Endodermal cell (in vitro differentiated cells): Measurements from ENCODE around the gene VKORC1. TPM values are rescaled to one million over a fixed set of nuclear protein-coding genes. Genes with fewer than 3 reads are reported as not detected.

Experiments used
- DNase-seq: peaks from one replicate; pipeline ENCODE4 v3.0.0-alpha.2; 2017
- H3K27ac ChIP-seq: 2 replicates; pipeline ENCODE4 v1.5.1; 2013; ENCODE audit warnings: mild to moderate bottlenecking, low read depth, low read length, moderate library complexity
- H3K27me3 ChIP-seq: 2 replicates; pipeline ENCODE4 v1.6.1; 2013; ENCODE audit warnings: mild to moderate bottlenecking, low read length, moderate library complexity; ENCODE audit not compliant: insufficient read depth, control insufficient read depth, poor library complexity, severe bottlenecking
- H3K36me3 ChIP-seq: 2 replicates; pipeline ENCODE4 v1.7.0; 2013; ENCODE audit warnings: mild to moderate bottlenecking, low read length, moderate library complexity; ENCODE audit not compliant: control insufficient read depth, insufficient read depth
- H3K4me1 ChIP-seq: one replicate; pipeline ENCODE4 v1.7.0; 2013; ENCODE audit warnings: low read length; ENCODE audit not compliant: control insufficient read depth, insufficient read depth
- H3K4me3 ChIP-seq: 2 replicates; pipeline ENCODE4 v1.5.1; 2013; ENCODE audit warnings: mild to moderate bottlenecking, low read length, moderate library complexity
- H3K9ac ChIP-seq: 2 replicates; pipeline ENCODE4 v1.6.1; 2013; ENCODE audit warnings: mild to moderate bottlenecking, low read length, moderate library complexity; ENCODE audit not compliant: poor library complexity, severe bottlenecking; ENCODE audit errors: extremely low read depth
- H3K9me3 ChIP-seq: 2 replicates; pipeline ENCODE4 v1.6.1; 2013; ENCODE audit warnings: mild to moderate bottlenecking, low read length, moderate library complexity; ENCODE audit not compliant: control insufficient read depth
- H3K27ac Mint-ChIP-seq: 2 replicates; pipeline ENCODE4 v1.8.0; 2020; ENCODE audit warnings: mixed read lengths
- H3K27me3 Mint-ChIP-seq: 2 replicates; pipeline ENCODE4 v1.8.0; 2021; ENCODE audit warnings: mild to moderate bottlenecking, mixed read lengths; ENCODE audit not compliant: insufficient read depth
- H3K36me3 Mint-ChIP-seq: 2 replicates; pipeline ENCODE4 v1.8.0; 2020; ENCODE audit warnings: low read depth, mixed read lengths
- H3K4me1 Mint-ChIP-seq: 2 replicates; pipeline ENCODE4 v1.8.0; 2020; ENCODE audit warnings: mixed read lengths
- H3K4me3 Mint-ChIP-seq: 2 replicates; pipeline ENCODE4 v1.8.0; 2020; ENCODE audit warnings: mild to moderate bottlenecking, moderate library complexity, mixed read lengths
- H3K9me3 Mint-ChIP-seq: 2 replicates; pipeline ENCODE4 v1.8.0; 2020; ENCODE audit warnings: mild to moderate bottlenecking, mixed read lengths
- CTCF ChIP-seq: fragments of 200-600 bp; sonication (generic); conservative IDR thresholded peaks from 2 replicates; pipeline ENCODE4 v1.5.0; 2021; ENCODE audit warnings: antibody characterized with exemption, mild to moderate bottlenecking
- WGBS, 2 experiments: methylation state at CpG; one replicate each; pipeline versions ENCODE4 v1.1.5 to v1.1.7; 2013; ENCODE audit warnings: missing lambda C conversion rate in 2 of 2, mixed read lengths in 1 of 2; ENCODE audit not compliant: insufficient coverage in 1 of 2, insufficient read length in 1 of 2; 5-methylcytosine and 5-hydroxymethylcytosine counted together
- total RNA-seq, 2 donors: library from RNA; stranded (reverse); fragmentation: NEBNext Ultra II Directional in 1 of 2; extraction: Animal tissue kit (Norgen Biotek cat#: 25700) in 1 of 2; gene quantifications; 2 replicates in 1 of 2; 3 replicates in 1 of 2; pipeline ENCODE4 v1.2.1, GENCODE V29; 2021

The VKORC1 gene
- total RNA-seq, 2 donors from 2014 or later, result 53.7 to 63.0 TPM

GRCh38 chr16:31043898-31044481 is 50.6 kb downstream of the VKORC1 start:
- Histone ChIP-seq H3K36me3 (peaks cover 8% of the 10 kb centered on the region), H3K27me3 (no peaks in the 10 kb centered on the region), H3K4me1 (no peaks in the 10 kb centered on the region), H3K9ac (no peak overlapping the region), H3K9me3 (no peaks in the 10 kb centered on the region), H3K4me3 (no peak overlapping the region), H3K27ac (no peak overlapping the region)
- WGBS, 2 experiments, result 85% methylated on average over 2 of the region's 4 CpGs; no CpG with 5 or more reads in 1 of the 2 experiments
- DNase-seq, result no peak
- no peak overlapping the region for H3K27ac Mint-ChIP-seq
- peaks cover 11% of the 10 kb centered on the region for H3K36me3 Mint-ChIP-seq
- H3K27me3 Mint-ChIP-seq, result peaks cover 2% of the 10 kb centered on the region
- H3K9me3 Mint-ChIP-seq, result no peaks in the 10 kb centered on the region
- no peak for TF ChIP-seq CTCF
- no peak overlapping the region for H3K4me3 Mint-ChIP-seq
- H3K4me1 Mint-ChIP-seq, result no peaks in the 10 kb centered on the region

- Histone ChIP-seq H3K36me3 (peaks cover 8% of the 10 kb centered on the region), H3K27me3 (no peaks in the 10 kb centered on the region), H3K9me3 (no peaks in the 10 kb centered on the region), H3K9ac (no peak overlapping the region), H3K27ac (no peak overlapping the region), H3K4me3 (no peak overlapping the region), H3K4me1 (no peaks in the 10 kb centered on the region)
- 85 to 100% methylated on average over 1 of the region's 1 CpG for WGBS, 2 experiments
- Mint-ChIP-seq H3K9me3 (no peaks in the 10 kb centered on the region), H3K4me1 (no peaks in the 10 kb centered on the region), H3K4me3 (no peak overlapping the region), H3K27me3 (peaks cover 2% of the 10 kb centered on the region), H3K36me3 (peaks cover 17% of the 10 kb centered on the region), H3K27ac (no peak overlapping the region)
- TF ChIP-seq CTCF, result no peak
- no peak for DNase-seq
Observed at GRCh38 chr16:31043352-31043751, 51.2 kb downstream of the VKORC1 start.

- H3K36me3 Mint-ChIP-seq, result peaks cover 18% of the 10 kb centered on the region
- no peak overlapping the region for H3K9ac ChIP-seq
Observed at GRCh38 chr16:31042866-31043265, 51.7 kb downstream of the VKORC1 start.

More at GRCh38 chr16:31042866-31043265, 51.7 kb downstream of the VKORC1 start:
- no peak for TF ChIP-seq CTCF
- H3K9me3 Mint-ChIP-seq, result no peaks in the 10 kb centered on the region
- WGBS, 2 experiments, result 94 to 95% methylated on average over 8 to 10 of the region's 10 CpGs
- peaks cover 2% of the 10 kb centered on the region for H3K27me3 Mint-ChIP-seq
- peak overlapping the region; percentile 44 for H3K4me3 Mint-ChIP-seq
- H3K4me1 ChIP-seq, result no peaks in the 10 kb centered on the region
- no peaks in the 10 kb centered on the region for H3K27me3 ChIP-seq
- peaks cover 8% of the 10 kb centered on the region for H3K36me3 ChIP-seq
- no peaks in the 10 kb centered on the region for H3K4me1 Mint-ChIP-seq
- DNase-seq, result no peak
- no peak overlapping the region for H3K4me3 ChIP-seq
- no peaks in the 10 kb centered on the region for H3K9me3 ChIP-seq
- no peak overlapping the region for H3K27ac Mint-ChIP-seq
- H3K27ac ChIP-seq, result no peak overlapping the region

Other genes with a start within 250 kb of the VKORC1 start
- 10 to 100 TPM; 64.7 to 67.6 TPM for gene BCL7C, start 200.7 kb downstream of the VKORC1 start, total RNA-seq
- 1 to 10 TPM; 3.1 to 3.3 TPM for gene CTF1, start 198.2 kb downstream of the VKORC1 start, total RNA-seq
- gene FBXL19, start 171.2 kb downstream of the VKORC1 start, total RNA-seq, result 10 to 100 TPM; 74.0 to 84.3 TPM
- gene ORAI3, start 145.7 kb downstream of the VKORC1 start, total RNA-seq, result 10 to 100 TPM; 16.9 to 17.7 TPM
- 10 to 100 TPM; 23.8 to 25.0 TPM for gene SETD1A, start 137.0 kb downstream of the VKORC1 start, total RNA-seq
- gene HSD3B7, start 109.6 kb downstream of the VKORC1 start, total RNA-seq, result 1 to 10 TPM; 4.1 to 4.8 TPM
- gene STX1B, start 84.2 kb downstream of the VKORC1 start, total RNA-seq, result 1 to 10 TPM; 3.2 to 7.0 TPM
- 10 to 100 TPM; 34.4 to 37.6 TPM for gene STX4, start 61.2 kb downstream of the VKORC1 start, total RNA-seq
- gene ZNF668, start 20.6 kb downstream of the VKORC1 start, total RNA-seq, result 10 to 100 TPM; 11.2 to 12.6 TPM
- 10 to 100 TPM; 24.9 to 29.2 TPM for gene ZNF646, start 20.4 kb downstream of the VKORC1 start, total RNA-seq
- gene PRSS53, start 5.9 kb downstream of the VKORC1 start, total RNA-seq, result 1 to 10 TPM; 1.7 to 2.8 TPM
- gene BCKDK, start 13.6 kb upstream of the VKORC1 start, total RNA-seq, result 10 to 100 TPM; 47.0 to 57.7 TPM
- gene KAT8, start 22.9 kb upstream of the VKORC1 start, total RNA-seq, result 10 to 100 TPM; 51.0 to 55.8 TPM
- 10 to 100 TPM; 79.7 to 80.1 TPM for gene PRSS8, start 40.9 kb upstream of the VKORC1 start, total RNA-seq
- gene PRSS36, start 55.3 kb upstream of the VKORC1 start, total RNA-seq, result under 1 TPM; 0.22 to 0.71 TPM
- gene FUS, start 85.3 kb upstream of the VKORC1 start, total RNA-seq, result 100 to 1,000 TPM; 698 to 827 TPM
- 10 to 100 TPM; 26.3 to 29.8 TPM for gene PYCARD, start 108.0 kb upstream of the VKORC1 start, total RNA-seq
- gene TRIM72, start 119.3 kb upstream of the VKORC1 start, total RNA-seq, result under 1 TPM; 0.15 to 0.20 TPM
- not detected for gene PYDC1, start 122.3 kb upstream of the VKORC1 start, total RNA-seq
- under 1 TPM; 0.57 to 0.69 TPM for gene ITGAM, start 165.2 kb upstream of the VKORC1 start, total RNA-seq